ENCODE results near the gene ERAP2.

The ERAP2 gene

DNA sequence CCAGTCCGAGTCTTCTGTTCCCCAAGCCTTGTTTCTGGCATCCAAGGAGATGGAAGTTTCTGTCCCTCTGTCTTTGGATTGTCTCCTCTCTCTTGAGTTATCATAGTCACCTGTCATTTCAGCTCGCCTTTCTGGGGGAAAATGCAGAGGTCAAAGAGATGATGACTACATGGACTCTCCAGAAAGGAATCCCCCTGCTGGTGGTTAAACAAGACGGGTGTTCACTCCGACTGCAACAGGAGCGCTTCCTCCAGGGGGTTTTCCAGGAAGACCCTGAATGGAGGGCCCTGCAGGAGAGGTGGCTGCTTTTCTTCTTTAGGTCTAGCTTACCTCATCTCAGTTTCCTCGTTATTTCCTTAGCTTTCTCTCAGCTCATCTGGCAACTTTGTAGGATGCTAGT is 25.1 kb downstream of the ERAP2 start:
- no peak overlapping the region for H3K4me3 ChIP-seq (ENCODE audit: low read depth, low read length)

DNA sequence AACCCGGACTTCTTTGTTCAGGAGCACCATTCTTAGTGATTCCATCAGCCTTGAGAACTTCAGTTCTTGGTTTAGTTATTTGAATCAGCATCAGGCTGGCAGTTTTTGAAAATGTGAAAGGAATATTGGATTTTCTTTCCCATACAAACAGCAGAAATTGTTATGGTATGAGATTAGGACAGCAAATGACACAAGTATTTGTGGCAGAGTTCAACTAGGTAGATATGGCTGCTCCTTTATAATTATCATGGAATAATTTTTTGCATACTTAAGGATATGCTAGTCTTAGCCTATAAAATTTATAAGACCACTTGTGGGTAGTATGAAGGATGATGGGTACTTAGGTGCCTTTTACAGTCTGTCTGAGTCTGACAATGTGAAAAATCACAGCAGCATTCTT is 25.5 kb downstream of the ERAP2 start:
- no peak overlapping the region for H3K4me3 ChIP-seq (ENCODE audit: low read depth, low read length)
- TF ChIP-seq, protein P1, sequence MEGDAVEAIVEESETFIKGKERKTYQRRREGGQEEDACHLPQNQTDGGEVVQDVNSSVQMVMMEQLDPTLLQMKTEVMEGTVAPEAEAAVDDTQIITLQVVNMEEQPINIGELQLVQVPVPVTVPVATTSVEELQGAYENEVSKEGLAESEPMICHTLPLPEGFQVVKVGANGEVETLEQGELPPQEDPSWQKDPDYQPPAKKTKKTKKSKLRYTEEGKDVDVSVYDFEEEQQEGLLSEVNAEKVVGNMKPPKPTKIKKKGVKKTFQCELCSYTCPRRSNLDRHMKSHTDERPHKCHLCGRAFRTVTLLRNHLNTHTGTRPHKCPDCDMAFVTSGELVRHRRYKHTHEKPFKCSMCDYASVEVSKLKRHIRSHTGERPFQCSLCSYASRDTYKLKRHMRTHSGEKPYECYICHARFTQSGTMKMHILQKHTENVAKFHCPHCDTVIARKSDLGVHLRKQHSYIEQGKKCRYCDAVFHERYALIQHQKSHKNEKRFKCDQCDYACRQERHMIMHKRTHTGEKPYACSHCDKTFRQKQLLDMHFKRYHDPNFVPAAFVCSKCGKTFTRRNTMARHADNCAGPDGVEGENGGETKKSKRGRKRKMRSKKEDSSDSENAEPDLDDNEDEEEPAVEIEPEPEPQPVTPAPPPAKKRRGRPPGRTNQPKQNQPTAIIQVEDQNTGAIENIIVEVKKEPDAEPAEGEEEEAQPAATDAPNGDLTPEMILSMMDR (IDR thresholded peaks at IDR 0.05; ENCODE audit: borderline replicate concordance, insufficient read depth, low read depth, low read length), result no peak

More for the DNA sequence above, 25.1 kb downstream of the ERAP2 start:
- TF ChIP-seq, protein P1 (IDR thresholded peaks at IDR 0.05; ENCODE audit: borderline replicate concordance, insufficient read depth, low read depth, low read length), result no peak

DNA sequence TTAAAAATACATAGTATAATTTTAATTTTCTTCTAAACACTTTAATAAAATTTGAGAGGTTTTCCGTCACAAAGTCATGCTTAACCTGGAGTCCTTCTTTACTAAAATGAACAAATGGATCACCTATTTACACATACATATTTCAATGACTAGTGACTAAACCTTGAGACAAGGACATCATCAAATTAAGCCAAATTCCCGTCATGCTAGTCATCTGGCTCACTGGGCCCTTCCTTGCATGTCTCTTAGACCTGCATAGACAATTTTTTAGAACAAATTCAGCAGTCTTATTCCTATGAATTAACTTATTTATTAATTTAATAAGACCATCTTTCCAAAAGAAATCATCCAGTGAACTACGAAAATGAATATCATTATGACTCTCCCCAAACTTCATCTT is 26.6 kb downstream of the ERAP2 start:
- TF ChIP-seq, protein P1 (IDR thresholded peaks at IDR 0.05; ENCODE audit: borderline replicate concordance, insufficient read depth, low read depth, low read length), result no peak
- no peak overlapping the region for H3K4me3 ChIP-seq (ENCODE audit: low read depth, low read length)

DNA sequence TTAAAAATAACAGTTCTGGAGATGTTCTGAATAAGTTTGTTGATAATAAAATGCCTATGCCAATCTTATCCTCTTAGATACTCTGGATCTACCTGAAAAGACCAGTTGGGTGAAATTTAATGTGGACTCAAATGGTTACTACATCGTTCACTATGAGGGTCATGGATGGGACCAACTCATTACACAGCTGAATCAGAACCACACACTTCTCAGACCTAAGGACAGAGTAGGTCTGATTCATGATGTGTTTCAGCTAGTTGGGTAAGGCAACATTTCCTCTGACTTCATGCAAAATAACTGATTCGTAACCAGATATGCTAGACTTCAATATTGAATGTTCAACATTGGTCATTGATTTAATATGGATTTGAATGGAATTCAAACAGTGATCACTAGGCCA is 27.0 kb downstream of the ERAP2 start:
- TF ChIP-seq, protein P1 (IDR thresholded peaks at IDR 0.05; ENCODE audit: borderline replicate concordance, insufficient read depth, low read depth, low read length), result no peak
- no peak overlapping the region for H3K4me3 ChIP-seq (ENCODE audit: low read depth, low read length)

DNA sequence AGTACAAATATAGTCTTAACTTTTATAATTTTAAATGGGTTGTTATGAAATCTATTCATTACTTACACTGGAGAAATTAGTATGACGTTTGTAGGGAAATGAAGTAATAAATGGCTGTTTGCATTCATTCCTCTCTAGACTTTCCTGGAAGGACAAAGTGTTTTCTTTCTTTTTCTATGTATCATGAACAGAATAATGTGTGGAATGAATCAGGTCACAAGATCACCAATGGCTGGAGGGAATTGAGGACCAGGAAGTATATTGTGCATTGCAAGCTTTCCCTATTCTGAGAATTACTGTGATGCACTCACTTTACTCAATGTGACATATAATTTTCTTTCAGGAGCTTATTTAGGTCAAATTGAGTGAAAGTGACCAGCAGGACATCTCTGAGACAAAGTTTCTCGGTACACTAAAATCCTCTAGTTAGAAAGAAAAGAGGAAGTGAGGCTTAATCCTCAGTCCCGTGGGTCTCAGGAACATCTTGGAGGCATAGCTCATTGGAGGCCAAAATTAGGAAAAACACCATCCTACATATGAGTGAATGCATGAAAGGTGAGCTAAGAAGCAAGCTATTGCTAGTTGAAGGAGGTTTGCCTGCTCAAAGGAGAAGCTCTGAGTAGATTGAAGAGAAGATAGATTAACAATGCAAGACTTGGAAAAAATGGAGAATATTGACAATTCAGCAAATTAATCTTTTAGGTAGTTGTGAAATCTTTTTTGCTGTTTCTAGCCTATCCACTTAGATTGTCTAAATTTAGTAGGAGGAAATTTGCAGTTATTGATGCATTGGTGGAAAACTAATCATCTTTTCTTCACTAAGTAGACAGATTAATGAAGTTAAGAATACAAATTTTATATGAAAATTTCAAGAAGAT is 28.0 kb downstream of the ERAP2 start:
- TF ChIP-seq, protein P1 (IDR thresholded peaks at IDR 0.05; ENCODE audit: borderline replicate concordance, insufficient read depth, low read depth, low read length), result no peak
- no peak overlapping the region for H3K4me3 ChIP-seq (ENCODE audit: low read depth, low read length)

DNA sequence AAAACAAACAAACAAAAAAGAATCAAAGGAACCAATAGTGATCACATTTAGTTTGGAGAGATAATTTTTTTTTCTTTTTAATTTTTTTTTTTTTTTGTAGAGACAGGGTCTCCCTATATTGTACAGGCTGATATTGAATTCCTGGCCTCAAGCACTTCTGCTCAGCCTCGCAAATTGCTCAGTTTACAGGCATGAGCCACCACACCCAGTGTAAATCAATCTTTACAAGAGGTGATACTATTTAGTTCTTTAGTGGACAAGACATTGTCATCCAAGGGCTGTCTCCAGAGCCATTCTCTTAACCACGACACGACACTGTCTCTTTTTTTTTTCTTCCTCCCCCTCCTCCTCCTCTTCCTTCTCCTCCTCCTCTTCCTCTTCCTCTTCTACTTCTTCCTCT is 29.6 kb downstream of the ERAP2 start:
- no peak overlapping the region for H3K4me3 ChIP-seq (ENCODE audit: low read depth, low read length)
- TF ChIP-seq, protein P1 (IDR thresholded peaks at IDR 0.05; ENCODE audit: borderline replicate concordance, insufficient read depth, low read depth, low read length), result no peak

DNA sequence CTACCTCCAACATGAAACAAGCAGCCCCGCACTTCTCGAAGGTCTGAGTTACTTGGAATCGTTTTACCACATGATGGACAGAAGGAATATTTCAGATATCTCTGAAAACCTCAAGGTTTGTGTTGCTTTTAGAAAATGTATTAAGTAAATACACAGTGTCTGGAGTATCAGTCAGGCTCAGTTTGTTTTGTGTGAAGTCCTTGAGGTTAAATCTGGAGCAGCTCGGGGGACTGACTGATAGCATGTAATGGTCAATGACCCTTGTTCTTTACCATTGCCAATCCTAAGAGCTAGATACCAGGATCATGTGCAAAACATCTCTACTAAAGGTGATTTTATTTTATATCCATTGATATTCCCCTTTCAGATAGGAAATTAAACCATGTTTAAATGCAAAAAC is 32.7 kb downstream of the ERAP2 start:
- TF ChIP-seq, protein P1 (IDR thresholded peaks at IDR 0.05; ENCODE audit: borderline replicate concordance, insufficient read depth, low read depth, low read length), result no peak
- no peak overlapping the region for H3K4me3 ChIP-seq (ENCODE audit: low read depth, low read length)

Measured in GM12875 (cell line).